Breast epithelium (tissue), 3 donors: ENCODE data around the gene CABP4.
"Not testable (repeated sequence)": the region's sequence is repeated elsewhere in the genome, so short reads cannot be mapped to it uniquely, and the experiment has no call there.

Experiments used
- POLR2A ChIP-seq: fragments of 450-650 bp; IDR thresholded peaks from one replicate; pipeline ENCODE4 v1.6.1; 2016; ENCODE audit warnings: antibody characterized with exemption, mild to moderate bottlenecking, moderate library complexity
- TF ChIP-seq, protein P1 (sequence below), 3 donors: fragments of 450-650 bp; IDR thresholded peaks; one replicate each; pipeline ENCODE4 v1.5.1; 2016 to 2017; ENCODE audit warnings: antibody characterized with exemption in 3 of 3, mild to moderate bottlenecking in 3 of 3, moderate library complexity in 3 of 3

DNA sequence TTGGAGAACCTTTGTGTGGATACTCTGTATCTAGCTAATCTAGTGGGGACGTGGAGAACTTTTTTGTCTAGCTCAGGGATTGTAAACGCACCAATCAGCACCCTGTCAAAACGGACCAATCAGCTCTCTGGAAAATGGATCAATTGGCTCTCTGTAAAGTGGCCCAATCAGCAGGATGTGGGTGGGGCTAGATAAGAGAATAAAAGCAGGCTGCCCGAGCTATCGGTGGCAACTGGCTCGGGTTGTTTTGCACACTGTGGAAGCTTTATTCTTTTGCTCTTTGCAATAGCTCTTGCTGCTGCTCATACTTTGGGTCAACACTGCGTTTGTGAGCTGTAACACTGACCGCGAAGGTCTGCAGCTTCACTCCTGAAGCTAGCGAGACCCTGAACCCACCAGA, 21.5 kb downstream of the CABP4 start:
- not testable (repeated sequence) for TF ChIP-seq POLR2A
- TF ChIP-seq, protein P1, sequence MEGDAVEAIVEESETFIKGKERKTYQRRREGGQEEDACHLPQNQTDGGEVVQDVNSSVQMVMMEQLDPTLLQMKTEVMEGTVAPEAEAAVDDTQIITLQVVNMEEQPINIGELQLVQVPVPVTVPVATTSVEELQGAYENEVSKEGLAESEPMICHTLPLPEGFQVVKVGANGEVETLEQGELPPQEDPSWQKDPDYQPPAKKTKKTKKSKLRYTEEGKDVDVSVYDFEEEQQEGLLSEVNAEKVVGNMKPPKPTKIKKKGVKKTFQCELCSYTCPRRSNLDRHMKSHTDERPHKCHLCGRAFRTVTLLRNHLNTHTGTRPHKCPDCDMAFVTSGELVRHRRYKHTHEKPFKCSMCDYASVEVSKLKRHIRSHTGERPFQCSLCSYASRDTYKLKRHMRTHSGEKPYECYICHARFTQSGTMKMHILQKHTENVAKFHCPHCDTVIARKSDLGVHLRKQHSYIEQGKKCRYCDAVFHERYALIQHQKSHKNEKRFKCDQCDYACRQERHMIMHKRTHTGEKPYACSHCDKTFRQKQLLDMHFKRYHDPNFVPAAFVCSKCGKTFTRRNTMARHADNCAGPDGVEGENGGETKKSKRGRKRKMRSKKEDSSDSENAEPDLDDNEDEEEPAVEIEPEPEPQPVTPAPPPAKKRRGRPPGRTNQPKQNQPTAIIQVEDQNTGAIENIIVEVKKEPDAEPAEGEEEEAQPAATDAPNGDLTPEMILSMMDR (IDR thresholded peaks at IDR 0.05) = not testable (repeated sequence)
